HG03039 (cell line): ENCODE results near the gene MCF2L.

Source experiments
- ATAC-seq: cut with Tn5 transposase; IDR thresholded peaks from one replicate; pipeline ENCODE4 v1.9.1; 2021; ENCODE audit warnings: mild to moderate bottlenecking, moderate library complexity; ENCODE audit not compliant: unreplicated experiment

The MCF2L gene

DNA sequence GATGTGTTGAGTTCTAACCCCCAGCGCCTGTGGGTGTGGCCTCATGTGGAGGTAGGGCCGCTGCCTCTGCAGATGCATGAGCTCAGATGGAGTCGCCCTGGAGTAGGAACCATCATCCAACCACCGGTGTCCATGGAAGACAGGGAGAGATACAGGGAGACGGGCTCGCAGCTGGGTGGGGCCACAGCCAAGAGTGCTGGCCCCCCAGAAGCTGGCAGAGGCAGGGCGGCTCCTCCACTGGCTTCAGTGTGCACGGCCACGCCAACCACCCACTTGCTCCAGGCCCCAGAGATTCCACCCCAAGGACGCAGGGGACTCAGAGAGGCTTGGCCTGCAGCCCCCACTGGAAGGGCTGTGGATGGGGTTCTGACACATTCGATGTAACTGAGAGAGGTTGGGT lies 5.4 kb upstream of the MCF2L start:
- no peak for ATAC-seq

DNA sequence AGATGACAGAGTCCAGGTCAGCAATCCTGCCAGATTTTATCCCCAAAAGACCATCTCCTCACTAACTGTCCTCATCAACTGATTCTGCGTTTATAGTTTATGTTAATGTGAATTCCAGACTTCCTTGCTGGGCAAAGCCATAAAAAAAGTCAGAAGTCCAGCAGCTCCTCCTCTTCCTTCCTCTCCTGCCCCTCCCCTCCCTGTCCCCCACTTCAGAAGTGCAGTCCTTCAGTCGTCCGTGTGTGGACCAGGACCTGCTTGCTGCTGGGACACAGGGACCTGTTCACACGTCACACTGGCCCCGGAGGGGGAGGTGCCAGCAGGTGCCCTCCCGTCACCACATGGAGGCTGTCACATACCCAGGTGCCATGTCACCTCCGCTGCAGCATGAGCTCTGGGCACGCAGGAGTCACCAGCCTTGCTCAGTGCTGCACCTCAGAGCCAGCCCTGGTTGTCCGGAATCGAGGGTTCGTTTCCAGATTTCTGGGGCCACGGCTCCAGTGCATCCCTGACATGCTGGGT lies 4.0 kb upstream of the MCF2L start:
- ATAC-seq = no peak

DNA sequence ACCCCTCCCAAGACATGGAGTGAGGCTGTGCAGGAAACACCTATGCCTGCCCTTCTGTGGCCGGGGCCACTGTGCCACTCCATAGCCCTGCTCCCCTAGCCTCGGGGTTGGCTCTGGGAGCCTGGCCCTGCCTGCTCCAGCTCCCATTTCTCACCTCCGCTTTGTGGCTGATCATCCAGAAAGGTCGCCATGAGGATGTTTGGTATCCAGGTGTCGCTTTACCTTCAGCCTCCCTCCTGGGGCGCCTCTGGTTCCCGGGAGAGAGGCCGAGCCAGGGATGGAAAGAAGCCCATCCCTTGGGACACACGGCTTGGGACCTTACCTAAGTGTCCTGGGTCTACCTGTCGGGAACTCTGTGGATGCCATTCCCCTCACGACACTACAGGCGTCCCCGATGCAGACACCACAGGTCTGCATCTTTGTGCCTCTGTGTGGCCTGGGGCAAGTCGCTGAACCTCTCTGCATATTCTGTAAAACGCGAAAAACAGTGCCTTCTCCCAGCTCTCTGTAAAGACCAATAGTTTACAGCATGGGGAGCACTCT lies 3.4 kb upstream of the MCF2L start:
- no peak for ATAC-seq

DNA sequence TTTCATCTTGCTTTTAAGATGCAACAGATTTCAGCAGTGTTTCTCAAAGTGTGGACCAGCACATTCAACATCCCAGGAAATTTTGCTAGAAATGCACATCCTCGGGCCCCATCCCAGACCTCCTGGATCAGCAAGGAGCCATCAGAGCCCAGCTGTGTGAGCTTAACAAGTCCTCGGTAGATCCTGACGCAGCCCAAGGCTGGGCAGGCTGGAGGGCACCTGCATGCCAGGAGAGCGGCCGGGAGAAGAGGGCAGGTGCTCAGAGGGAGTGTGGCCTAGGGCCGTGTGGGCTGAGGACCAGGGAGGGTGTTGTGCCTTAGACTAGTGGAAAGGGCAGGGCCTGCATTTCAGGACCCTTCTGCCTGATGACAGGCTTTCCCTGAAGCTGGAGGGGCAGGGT lies 2.2 kb upstream of the MCF2L start:
- no peak for ATAC-seq

DNA sequence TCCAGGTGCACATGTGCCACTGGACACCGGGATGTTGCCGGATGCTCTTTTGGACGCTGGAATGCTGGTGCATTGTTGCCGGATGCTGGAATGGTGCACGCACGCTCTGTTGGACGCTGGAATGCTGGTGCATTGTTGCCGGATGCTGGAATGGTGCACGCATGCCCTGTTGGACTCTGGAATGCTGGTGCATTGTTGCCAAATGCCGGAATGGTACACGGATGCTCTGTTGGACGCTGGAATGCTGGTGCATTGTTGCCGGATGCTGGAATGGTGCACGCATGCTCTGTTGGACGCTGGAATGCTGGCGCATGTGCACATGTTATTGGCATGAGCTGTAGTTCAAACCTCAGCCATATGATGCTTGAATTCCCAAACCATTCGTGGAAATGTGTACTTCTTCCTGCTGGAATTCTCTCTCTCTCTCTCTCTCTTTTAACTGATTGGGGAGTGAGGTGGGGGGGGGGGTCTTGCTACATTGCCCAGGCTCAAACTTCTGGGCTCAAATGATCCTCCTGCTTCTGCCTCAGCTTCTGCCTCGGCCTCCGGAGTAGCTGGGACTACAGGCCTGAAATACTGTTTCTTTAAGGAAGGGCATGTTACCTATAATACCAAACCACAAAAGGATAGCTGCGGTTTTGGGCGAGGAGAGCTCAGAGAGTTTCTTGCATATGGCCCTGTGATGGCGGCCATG lies 1.2 kb upstream of the MCF2L start:
- ATAC-seq = no peak

DNA sequence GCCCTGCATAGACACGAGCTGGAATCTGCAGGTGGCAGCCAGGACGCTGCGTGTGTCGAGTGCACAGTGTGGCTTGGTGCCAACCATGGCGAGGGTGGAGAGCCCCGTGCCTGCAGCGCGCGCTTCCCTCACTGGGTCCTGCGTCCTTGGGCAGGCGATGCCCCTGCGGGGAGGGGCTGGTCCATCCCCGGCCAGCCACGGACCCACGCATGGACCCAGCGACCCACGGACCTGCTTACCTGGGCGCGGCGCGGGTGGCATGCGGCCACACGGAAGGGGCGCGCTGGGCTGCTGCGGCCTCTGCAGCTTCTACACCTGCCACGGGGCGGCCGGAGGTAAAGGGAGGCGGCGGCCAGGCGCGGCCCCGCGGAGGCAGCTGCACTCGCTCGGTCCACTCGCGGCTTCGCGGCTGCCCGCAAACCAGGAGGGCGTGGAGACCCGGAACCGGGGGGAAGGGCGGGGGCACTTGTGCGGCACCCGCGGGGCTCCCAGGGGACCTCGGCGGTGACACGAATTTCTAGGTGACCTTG lies 569 bp upstream of the MCF2L start:
- no peak for ATAC-seq

DNA sequence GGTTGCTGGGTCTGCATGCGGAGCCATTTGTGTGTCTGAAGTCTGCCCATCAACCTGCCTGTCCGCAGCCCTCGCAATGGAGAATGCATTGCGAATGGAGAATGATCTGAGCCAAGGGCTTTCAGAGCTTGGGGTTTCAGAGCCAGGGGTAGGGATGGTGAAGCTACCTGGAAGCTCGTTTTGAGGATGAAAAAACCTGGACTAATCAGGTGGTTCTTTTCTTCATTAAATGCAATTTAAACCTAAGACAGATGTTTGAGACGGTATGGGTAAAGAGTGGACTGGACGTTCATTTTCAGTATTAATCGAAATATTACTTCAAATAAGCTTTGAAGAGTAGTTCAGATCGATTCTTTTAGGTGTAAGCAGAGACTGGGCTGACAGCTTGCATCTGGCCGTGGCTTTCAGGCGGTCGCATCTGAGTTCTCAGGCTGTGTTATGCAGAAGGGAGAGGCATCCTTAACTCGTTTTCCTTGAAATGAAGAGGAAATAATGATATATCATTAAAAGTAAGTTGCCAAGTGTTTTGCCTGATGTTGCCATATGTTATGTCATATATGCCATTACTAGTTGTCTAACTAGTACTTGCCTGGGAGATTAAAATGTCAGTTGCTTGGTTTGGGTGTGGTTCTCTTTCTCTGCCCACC lies 801 bp downstream of the MCF2L start:
- ATAC-seq = no peak

DNA sequence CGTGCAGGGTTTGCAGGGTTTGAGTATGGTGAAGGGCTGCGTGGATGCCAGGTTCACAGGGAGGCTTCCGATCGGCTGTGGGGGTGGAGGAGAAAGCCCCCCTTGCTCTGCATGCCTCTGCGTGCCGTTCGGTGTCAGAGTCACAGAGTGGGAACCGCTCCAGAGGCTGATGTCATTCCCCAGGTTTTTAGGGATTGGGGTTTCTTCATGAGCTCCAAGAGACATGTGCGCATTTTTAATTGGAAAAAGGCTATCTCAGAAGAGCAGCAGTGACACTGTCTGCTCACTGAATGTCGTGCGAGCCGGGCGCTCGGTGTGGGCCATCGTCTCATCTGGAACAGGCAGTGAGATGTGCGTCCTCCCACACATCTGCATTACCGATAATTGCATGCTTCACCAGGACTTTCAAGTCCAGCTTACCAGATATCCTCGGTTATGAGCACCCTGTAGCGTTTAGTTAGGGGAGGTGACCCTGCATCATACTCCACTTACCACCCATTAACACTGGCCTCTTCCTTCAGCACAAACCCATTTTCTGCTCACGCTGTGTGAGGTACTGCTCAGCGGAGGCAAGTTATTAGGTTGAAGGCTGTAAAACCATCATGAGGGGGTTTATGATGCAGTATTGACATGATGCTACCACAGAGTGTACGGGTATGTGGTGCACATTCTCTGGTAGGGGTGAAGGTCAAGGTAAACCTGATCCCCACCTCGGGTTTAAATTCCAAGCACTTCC lies 1.7 kb downstream of the MCF2L start:
- no peak for ATAC-seq

DNA sequence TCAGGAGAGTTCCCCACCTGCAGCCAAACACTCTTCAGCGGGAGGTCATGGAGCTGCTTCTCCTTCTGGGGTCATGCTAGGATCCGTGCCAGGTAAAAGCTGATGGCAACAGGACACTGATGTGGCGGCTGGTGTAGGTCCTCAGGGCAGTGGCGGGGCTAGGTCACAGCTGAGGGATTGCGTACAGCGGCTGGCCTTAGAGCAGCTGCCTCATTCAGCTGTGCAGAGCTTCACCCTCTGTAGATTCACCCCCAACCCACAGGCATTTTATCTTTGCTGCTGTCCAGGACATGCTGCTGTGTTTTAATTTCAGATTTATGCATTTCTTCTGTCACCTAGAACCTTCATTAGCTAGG lies 2.3 kb downstream of the MCF2L start:
- ATAC-seq = no peak

DNA sequence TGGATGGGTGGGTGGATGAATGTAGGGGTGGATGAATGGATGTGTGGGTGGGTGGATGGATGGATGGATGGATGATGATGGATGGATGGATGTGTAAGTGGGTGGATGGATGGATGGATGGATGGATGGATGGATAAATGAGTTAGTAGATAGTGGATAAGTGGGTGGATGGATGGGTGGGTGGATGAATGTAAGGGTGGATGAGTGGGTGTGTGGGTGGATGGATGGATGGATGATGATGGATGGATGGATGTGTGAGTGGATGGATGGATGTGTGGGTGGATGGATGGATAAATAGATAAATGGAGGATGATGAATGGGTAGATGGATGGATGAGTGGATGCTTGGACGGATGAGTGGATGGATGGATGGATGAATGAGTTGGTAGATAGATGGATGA lies 3.2 kb downstream of the MCF2L start:
- ATAC-seq = no peak

DNA sequence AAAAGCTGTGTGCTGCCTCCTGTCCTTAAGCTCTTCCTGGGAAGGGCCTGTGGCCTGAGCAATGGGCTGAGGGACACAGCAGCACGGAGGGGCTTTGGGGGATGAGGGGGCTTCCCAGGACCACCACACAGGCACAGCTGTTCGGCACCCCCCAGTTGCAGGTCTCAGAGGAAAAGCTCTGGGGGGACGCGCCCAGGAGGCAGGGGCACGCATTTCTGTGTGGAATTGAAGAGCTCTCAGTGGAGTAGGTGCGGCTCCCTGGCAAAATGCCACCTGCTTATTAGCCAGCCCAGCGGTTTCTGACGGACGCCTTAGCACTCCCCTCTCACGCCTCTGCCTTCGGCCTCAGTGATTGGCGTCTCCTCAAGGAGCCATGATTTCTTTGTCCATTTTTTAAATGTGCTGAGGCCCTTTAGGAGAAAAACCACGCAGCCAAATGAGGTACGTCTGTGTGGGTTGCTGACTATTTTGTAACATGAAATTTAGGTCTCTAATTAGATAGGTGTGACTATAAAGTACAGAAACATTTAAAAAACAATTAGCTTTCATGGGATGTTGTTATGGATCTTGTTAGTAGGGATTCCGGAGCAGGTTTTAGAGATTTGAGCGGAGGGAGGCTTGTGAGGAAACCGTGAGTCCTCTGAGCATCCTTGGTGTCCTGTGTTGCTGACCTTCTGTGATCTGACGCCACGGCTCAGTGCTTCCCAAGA lies 4.0 kb downstream of the MCF2L start:
- ATAC-seq = no peak

DNA sequence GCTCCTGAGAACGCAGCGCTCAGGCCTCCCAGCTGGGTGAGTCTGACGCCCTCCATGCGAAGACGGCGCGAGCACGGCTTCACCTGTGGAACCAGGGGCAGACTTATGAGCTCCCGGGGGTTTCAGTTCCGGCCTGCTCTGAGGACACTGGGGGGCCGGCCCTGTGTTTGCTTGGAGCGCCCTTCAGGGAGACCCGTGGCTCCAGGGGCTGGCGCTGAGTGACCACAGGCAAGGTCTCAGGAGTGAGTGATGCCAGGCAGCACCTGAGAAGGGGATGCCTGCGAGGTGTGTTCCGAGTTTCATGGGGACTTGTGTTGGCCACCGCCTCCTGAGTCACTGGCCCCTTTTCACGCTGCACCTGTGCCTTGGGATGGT lies 4.5 kb downstream of the MCF2L start:
- ATAC-seq = no peak

DNA sequence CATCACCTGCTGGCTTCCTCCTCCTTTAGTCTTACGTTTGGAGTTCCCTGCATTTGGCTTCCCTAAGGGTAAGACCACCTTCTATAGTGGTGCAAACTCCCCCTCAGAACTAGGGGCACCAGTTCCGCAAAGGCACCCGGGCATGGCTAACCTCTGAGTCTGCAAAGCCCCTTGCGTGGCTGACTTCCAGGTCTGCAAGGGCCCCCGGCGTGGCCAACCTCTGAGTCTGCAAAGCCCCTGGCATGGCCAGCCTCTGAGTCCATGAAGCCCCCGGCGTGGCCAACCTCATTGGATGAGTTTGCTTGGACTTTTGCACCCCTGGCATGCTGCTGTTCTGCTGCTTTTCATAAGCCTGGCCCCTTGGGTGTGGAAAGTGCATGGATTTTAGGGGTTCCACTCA lies 5.1 kb downstream of the MCF2L start:
- ATAC-seq = no peak

DNA sequence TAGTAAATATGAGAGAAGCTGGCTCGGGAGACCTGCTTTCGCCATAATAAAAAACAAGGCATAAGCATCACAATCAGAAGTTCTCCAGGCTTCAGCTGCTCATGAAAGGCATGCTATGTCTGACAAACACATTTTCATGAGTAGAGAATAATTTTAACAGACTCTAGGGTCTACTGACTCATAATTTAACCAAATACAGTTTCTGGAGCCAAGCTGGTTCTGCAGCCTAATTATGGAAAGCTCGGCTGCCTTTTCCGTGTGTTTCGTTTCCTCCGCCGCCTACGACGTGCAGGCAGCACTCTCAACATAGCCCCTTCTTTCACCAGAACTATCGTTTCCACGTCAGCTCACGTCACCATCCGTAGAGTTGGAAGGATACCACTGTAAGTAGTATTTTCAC lies 5.7 kb downstream of the MCF2L start:
- ATAC-seq = no peak

DNA sequence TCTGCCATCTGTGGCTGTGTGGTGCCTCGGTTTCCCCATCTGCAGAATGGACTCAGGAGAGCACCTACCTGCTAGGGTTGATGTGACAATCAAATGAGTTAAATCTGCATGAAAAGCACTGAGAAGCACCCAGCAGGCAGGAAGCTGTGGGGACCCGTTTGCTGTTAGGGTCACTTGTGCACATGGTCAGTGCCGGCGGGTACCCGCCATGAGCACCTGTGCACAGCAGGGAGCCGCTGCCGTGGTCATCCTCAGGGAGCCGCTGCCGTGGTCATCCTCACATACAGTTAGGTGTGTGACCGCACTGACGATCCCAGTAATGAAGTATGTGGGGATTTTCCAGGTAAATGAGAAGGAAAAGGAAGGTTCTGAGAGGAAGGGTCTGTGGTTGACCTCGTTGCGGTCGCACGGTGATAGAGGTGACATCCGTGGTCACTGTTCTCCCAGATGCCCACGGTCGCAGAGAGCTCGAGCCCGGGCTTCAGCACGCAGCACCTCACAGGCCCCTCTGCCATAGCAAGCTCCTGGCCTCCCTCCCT lies 6.5 kb downstream of the MCF2L start:
- ATAC-seq = no peak

DNA sequence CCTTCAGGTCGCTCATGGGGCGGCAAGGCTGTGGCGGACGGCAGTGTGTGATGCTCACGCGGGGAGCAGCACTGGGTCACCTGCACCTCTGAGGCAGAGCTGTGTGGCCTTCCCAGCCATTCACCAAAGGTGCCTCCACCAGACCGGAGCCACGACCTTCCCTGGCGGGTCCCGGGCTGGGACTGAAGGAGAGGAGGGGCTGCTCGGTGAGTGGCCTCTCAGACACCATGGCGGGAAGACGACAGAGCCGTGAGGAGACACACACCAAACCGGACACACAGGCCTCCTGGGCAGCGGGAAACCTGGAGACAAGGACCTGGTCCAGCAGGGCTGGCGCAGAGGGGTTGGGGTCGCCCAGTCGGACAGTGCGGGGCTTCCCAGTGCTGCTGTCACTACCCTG lies 7.5 kb downstream of the MCF2L start:
- no peak for ATAC-seq

DNA sequence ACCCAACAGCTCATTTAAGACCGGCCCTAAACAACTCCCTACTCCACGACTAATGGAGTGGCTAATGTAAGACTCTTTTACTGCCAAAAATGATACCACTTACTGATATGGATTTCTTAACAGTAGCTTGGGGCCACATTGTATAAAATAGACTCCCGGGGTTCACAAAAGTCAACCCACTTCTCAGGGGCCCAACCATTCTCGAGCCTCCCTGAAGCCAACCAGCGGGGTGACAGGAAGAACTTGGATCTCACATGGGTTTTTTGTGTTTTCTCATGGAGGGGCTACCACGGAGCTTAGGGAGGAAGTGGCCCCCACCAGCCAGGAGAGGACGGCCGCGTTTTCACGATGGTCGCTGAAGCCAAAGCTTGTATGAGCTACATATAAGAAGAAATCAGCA lies 8.1 kb downstream of the MCF2L start:
- no peak for ATAC-seq

DNA sequence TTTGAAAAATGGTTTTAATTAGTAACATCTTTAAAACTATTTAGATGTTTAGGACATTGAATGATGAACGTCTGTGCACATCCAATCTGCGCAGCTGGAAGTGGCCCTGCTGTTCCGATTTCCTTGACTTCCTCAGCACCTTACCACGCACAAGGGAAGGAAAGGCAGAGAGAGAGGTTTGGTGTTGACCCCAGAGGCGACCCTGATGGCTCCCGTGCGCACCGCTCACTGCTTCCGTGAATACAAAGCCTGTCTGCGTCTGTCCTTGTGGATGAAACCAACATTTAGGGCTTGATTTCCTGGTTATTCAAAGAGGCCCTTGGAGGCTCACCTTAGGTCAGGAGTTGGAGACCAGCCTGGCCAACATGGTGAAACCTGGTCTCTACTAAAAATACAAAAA lies 8.5 kb downstream of the MCF2L start:
- no peak for ATAC-seq

DNA sequence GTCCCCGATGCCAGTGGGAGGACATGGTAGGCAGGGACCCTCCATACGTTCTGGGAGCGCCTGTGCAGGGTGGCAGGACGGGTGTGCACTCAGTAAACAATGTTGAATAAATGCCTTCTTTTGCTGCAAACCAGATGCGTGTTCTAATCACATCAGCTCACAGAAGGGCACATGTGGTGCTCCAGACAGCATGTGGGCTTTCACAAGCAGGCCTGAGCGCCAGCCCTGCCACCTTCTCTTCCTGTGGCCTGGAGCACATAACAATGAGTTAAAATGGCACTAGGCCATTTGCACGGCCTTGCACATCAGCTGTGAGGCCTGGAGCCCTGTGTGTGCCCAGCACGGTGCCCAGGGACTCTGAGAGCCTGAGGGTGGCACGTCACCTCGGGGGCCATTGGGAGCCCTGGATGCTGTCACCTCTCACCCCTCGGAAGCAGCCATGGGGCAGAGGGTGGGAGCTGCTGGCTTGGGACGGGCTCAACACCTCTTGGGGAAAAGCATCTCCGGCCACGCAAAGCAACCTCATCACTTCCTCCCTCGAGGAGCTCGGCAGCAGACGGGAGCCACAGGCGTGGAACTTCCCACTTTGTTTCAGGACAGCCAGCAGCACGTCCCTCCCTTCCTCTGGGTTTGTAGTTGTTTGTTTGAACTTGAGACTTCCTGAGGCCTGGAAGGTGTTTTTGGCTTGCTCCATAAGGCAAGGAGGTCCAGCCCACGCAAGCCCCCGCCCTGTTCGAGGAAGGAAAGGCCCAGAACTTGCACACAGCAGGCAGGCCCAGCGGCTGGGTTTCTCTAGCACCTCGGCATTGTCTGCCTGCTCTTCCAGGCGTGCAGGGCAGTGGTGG lies 9.8 kb downstream of the MCF2L start:
- no peak for ATAC-seq

DNA sequence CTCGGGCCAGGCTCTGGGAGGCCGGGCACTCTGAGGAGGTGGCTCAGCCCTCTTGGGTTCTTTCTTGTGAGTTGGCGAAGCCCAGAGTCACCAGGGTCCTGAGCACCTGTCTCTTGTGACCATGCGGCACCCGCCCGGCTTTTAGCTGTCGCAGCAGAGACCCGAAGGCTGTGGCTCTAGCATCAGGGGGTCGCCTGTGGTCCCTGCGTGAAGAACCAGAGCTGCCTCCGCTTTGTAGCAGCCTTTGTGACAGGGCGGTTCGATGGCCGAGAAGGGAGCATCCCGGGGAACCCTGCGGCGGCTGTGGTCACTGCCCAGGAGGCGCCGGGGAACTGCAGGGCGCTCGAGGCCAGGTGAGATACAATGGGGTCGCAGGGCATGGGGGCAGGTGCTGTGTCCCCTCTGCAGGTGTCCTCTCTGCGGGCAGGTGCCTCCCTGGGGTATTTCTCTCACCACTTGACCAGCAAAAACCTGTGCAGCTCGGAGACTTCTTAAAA lies 10.4 kb downstream of the MCF2L start:
- no peak for ATAC-seq
